A549 (cell line): ENCODE measurements around the gene MYADML2. TPM values are rescaled to one million over a fixed set of nuclear protein-coding genes. Genes with fewer than 3 reads are reported as not detected.
A peak's percentile ranks its signal among the peaks of the same experiment; 100 is the strongest.

Experiments used
- ATAC-seq, 2 experiments: fragments of 200-7000 bp in 1 of 2; fragments of >200 bp in 1 of 2; cut with Nextera tagmentation in 1 of 2; cut with Tn5 transposase in 1 of 2; 3 replicates each; pipeline versions ENCODE4 v1.8.0 to v1.9.1; 2018 to 2020; ENCODE audit warnings: mild to moderate bottlenecking in 1 of 2, moderate library complexity in 1 of 2
- CTCF ChIA-PET: fragments of 300-600 bp; sonication (Branson Sonifier 250); formaldehyde crosslinking; extraction: SDS; loops from one replicate; lab custom pipeline; 2021; ENCODE audit warnings: antibody characterized with exemption, inconsistent platforms; lab: Yijun Ruan, JAX
- POLR2A ChIA-PET: fragments of 350-600 bp; formaldehyde crosslinking; extraction: SDS; loops from one replicate; lab custom pipeline; 2021; ENCODE audit warnings: antibody characterized with exemption, inconsistent platforms; lab: Yijun Ruan, JAX
- DNase-seq, 2 experiments: peaks; one replicate each; pipeline versions ENCODE4 v3.0.0 to v3.0.0-alpha.2; 2011 to 2016; ENCODE audit warnings: low read depth in 1 of 2, low spot score in 1 of 2
- FAIRE-seq: peaks from 2 replicates; lab custom pipeline; 2011; peaks lifted over from hg19 to GRCh38; lab: Jason Lieb, UNC
- H3K27ac ChIP-seq, 2 experiments: fragments of >200 bp; sonication (Bioruptor Twin); formaldehyde crosslinking; 3 replicates each; pipeline ENCODE4 v1.5.1; 2016 to 2017
- H3K4me1 ChIP-seq: fragments of >200 bp; sonication (Bioruptor Twin); formaldehyde crosslinking; 3 replicates; pipeline ENCODE4 v1.6.1; 2016
- H3K4me2 ChIP-seq: fragments of >200 bp; sonication (Bioruptor Twin); formaldehyde crosslinking; 3 replicates; pipeline ENCODE4 v1.6.1; 2016
- H3K4me3 ChIP-seq: fragments of >200 bp; sonication (Bioruptor Twin); formaldehyde crosslinking; 3 replicates; pipeline ENCODE4 v1.5.1; 2016
- H3K9me3 ChIP-seq: fragments of >200 bp; sonication (Bioruptor Twin); formaldehyde crosslinking; 3 replicates; pipeline ENCODE4 v1.6.1; 2016
- BCL3 ChIP-seq: fragments of >200 bp; sonication (Bioruptor Twin); formaldehyde crosslinking; IDR thresholded peaks from 3 replicates; pipeline ENCODE4 v1.6.1; 2016
- ELK1 ChIP-seq: fragments of 150-350 bp; IDR thresholded peaks from 2 replicates; pipeline ENCODE4 v1.6.1; 2014; ENCODE audit warnings: low read depth, mild to moderate bottlenecking, low read length
- ESRRA ChIP-seq: fragments of 150-350 bp; IDR thresholded peaks from 2 replicates; pipeline ENCODE4 v1.6.1; 2014; ENCODE audit warnings: mild to moderate bottlenecking, low read length, borderline replicate concordance
- FOSL2 ChIP-seq, 2 experiments: fragments of 450-650 bp in 1 of 2; fragments of >200 bp in 1 of 2; sonication (Bioruptor Twin) in 1 of 2; formaldehyde crosslinking; IDR thresholded peaks; 2 replicates each; pipeline versions ENCODE4 v1.5.0 to v1.6.1; 2016 to 2020; ENCODE audit warnings: mild to moderate bottlenecking in 1 of 2, moderate library complexity in 1 of 2
- HDAC2 ChIP-seq: fragments of 200-600 bp; sonication (generic); IDR thresholded peaks from 2 replicates; pipeline ENCODE4 v1.6.1; 2016
- HEYL ChIP-seq: fragments of 250-450 bp; sonication (Bioruptor Pico); IDR thresholded peaks from 2 replicates; pipeline ENCODE4 v1.8.0; 2021; ENCODE audit warnings: mild to moderate bottlenecking, moderate library complexity
- HOXB13 ChIP-seq: fragments of 250-450 bp; sonication (Bioruptor Pico); IDR thresholded peaks from 2 replicates; pipeline ENCODE4 v1.5.0; 2020; ENCODE audit warnings: low read depth, mild to moderate bottlenecking, moderate library complexity
- JUNB ChIP-seq: fragments of >200 bp; sonication (Bioruptor Twin); formaldehyde crosslinking; IDR thresholded peaks from 2 replicates; pipeline ENCODE4 v1.6.1; 2016
- MAFK ChIP-seq: fragments of 450-650 bp; IDR thresholded peaks from 2 replicates; pipeline ENCODE4 v1.6.1; 2014; ENCODE audit not compliant: partially characterized antibody
- MAX ChIP-seq: IDR thresholded peaks from 2 replicates; pipeline ENCODE4 v1.6.1; 2012
- MAZ ChIP-seq: fragments of 150-350 bp; IDR thresholded peaks from 2 replicates; pipeline ENCODE4 v1.6.1; 2014; ENCODE audit warnings: antibody characterized with exemption, low read depth, low read length, borderline replicate concordance
- NFE2L2 ChIP-seq: fragments of 150-350 bp; conservative IDR thresholded peaks from 2 replicates; pipeline ENCODE4 v1.6.1; 2014; ENCODE audit warnings: low read length
- NPAS2 ChIP-seq: fragments of 250-450 bp; sonication (Bioruptor Pico); IDR thresholded peaks from 2 replicates; pipeline ENCODE4 v1.8.0; 2022; ENCODE audit warnings: mild to moderate bottlenecking, moderate library complexity, borderline replicate concordance
- RCOR1 ChIP-seq: fragments of 150-350 bp; IDR thresholded peaks from 2 replicates; pipeline ENCODE4 v1.6.1; 2014; ENCODE audit warnings: antibody characterized with exemption, low read length, low read depth
- SMC3 ChIP-seq: fragments of >200 bp; sonication (Bioruptor Twin); formaldehyde crosslinking; IDR thresholded peaks from 3 replicates; pipeline ENCODE4 v1.6.1; 2018; ENCODE audit warnings: inconsistent platforms
- SREBF2 ChIP-seq: fragments of 450-650 bp; IDR thresholded peaks from 2 replicates; pipeline ENCODE4 v1.6.1; 2014; ENCODE audit warnings: mild to moderate bottlenecking, moderate library complexity
- ZNF302 ChIP-seq: fragments of 250-450 bp; sonication (Bioruptor Pico); IDR thresholded peaks from 2 replicates; pipeline ENCODE4 v1.9.0; 2021; ENCODE audit warnings: inconsistent platforms, mild to moderate bottlenecking, moderate library complexity
- WGBS: methylation state at CpG from one replicate; pipeline ENCODE4 v1.1.6; 2017; ENCODE audit errors: missing lambda C conversion rate; 5-methylcytosine and 5-hydroxymethylcytosine counted together
- polyA plus RNA-seq, 4 experiments: library from polyadenylated mRNA; depleted of rRNA in 3 of 4; stranded (reverse); fragments of >200 nt; fragmentation: RNase III in 1 of 4; extraction: RNeasy Plus Mini Kit Qiagen cat#74134 plus additional on column Dnase treatment in 1 of 4; gene quantifications; 2 replicates in 3 of 4; 3 replicates in 1 of 4; pipeline ENCODE4 v1.2.3, GENCODE V29; 2011 to 2017

MYADML2 gene
- polyA plus RNA-seq, 2 of the 4 experiments (the other 2 are of a cell fraction), result not detected

GRCh38 chr17:81964081-81964849, 17.2 kb upstream of the MYADML2 start:
- no peaks in the 10 kb centered on the region; the same call in 2 of the 3 replicates for H3K9me3 ChIP-seq
- FAIRE-seq, result no peak
- H3K4me1 ChIP-seq, result peaks cover 35% of the 10 kb centered on the region
- POLR2A ChIA-PET, result no interaction called here
- H3K4me3 ChIP-seq, result no peak overlapping the region
- no peak for DNase-seq
- no peak overlapping the region for H3K4me2 ChIP-seq
- CTCF ChIA-PET, result interaction anchor here (0.7 to 10.9 kb wide), 3 partner anchors 15 to 605 kb away, joined by 3 to 794 read pairs (median 116); partner anchors contain the start of genes CENPX, LRRC45, MYADML2 and RAC3
- no peak overlapping the region for H3K27ac ChIP-seq
- TF ChIP-seq FOSL2 (IDR thresholded peaks at IDR 0.05) (no peak), FOSL2 (CRISPR knock-in tag; IDR thresholded peaks at IDR 0.05) (no peak), ZNF302 (CRISPR knock-in tag) (no peak), HOXB13 (no peak)
- WGBS, result 74% methylated on average over 22 of the region's 22 CpGs
- ATAC-seq, result no peak

- no peak overlapping the region for H3K4me2 ChIP-seq
- no peak for FAIRE-seq
- no peak overlapping the region for H3K27ac ChIP-seq
- ATAC-seq, result no peak; a peak in 1 of 6 replicates
- POLR2A ChIA-PET, result interaction anchor here (1.3 kb wide), 1 partner anchor 14 kb away, joined by 4 read pairs; the partner anchor contains the start of gene ASPSCR1
- WGBS, result 88% methylated on average over 37 of the region's 37 CpGs
- no peak for DNase-seq
- CTCF ChIA-PET, result interaction anchor here (1.4 to 10.9 kb wide), 6 partner anchors 10 to 94 kb away, joined by 5 to 794 read pairs (median 54); partner anchors contain the start of genes CENPX, LRRC45, MAFG and MYADML2
- no peaks in the 10 kb centered on the region; the same call in 2 of the 3 replicates for H3K9me3 ChIP-seq
- H3K4me1 ChIP-seq, result peaks cover 29% of the 10 kb centered on the region
- H3K4me3 ChIP-seq, result no peak overlapping the region
- TF ChIP-seq NFE2L2, result no peak
- no peak for TF ChIP-seq NPAS2
- TF ChIP-seq HOXB13, result no peak
- no peak for TF ChIP-seq BCL3
- TF ChIP-seq HEYL, result no peak
- TF ChIP-seq HDAC2, result no peak
- TF ChIP-seq ELK1, result no peak
- TF ChIP-seq FOSL2 (IDR thresholded peaks at IDR 0.05), result no peak
- no peak for TF ChIP-seq FOSL2 (CRISPR knock-in tag; IDR thresholded peaks at IDR 0.05)
- TF ChIP-seq ESRRA, result no peak
- no peak for TF ChIP-seq SMC3
- no peak for TF ChIP-seq SREBF2
Observed at GRCh38 chr17:81962499-81963441, 15.7 kb upstream of the MYADML2 start.

- H3K4me3 ChIP-seq, result peak overlapping the region; percentile 52
- H3K4me1 ChIP-seq, result peaks cover 20% of the 10 kb centered on the region; the same call in 1 of the 3 replicates
- H3K4me2 ChIP-seq, result peak overlapping the region; percentile 94
- no peaks in the 10 kb centered on the region; the same call in 2 of the 3 replicates for H3K9me3 ChIP-seq
- CTCF ChIA-PET, result interaction anchor here (0.6 to 10.9 kb wide), 10 partner anchors 10 to 121 kb away, joined by 3 to 794 read pairs (median 30); partner anchors contain the start of genes ASPSCR1, CENPX, LRRC45 and MAFG
- no peak for FAIRE-seq
- 87% methylated on average over 71 of the region's 82 CpGs for WGBS
- H3K27ac ChIP-seq, result peak overlapping the region in 1 of 2 experiments; percentile 89; a peak in 4 of 6 replicates
- no peak for TF ChIP-seq JUNB
- no peak for TF ChIP-seq MAZ
- no peak for TF ChIP-seq RCOR1
- TF ChIP-seq ZNF302 (CRISPR knock-in tag), result no peak
- TF ChIP-seq MAX, result no peak
- TF ChIP-seq MAFK, result no peak
- TF ChIP-seq, all 56 proteins: peak for 0
- DNase-seq, result no peak
- POLR2A ChIA-PET, result interaction anchor here (1.3 kb wide), 1 partner anchor 15 kb away, joined by 4 read pairs; the partner anchor contains the start of gene ASPSCR1
- no peak for ATAC-seq
Observed at GRCh38 chr17:81961521-81962498, 14.8 kb upstream of the MYADML2 start.
